B cell (primary cell): ENCODE results near the gene ACOX3.

ENCODE experiments used
- EZH2 ChIP-seq: IDR thresholded peaks from 2 replicates; pipeline ENCODE4 v1.6.1; 2012; ENCODE audit warnings: borderline replicate concordance, low read depth, mild to moderate bottlenecking, moderate library complexity, low read length; ENCODE audit not compliant: insufficient read depth, poor library complexity, severe bottlenecking
- TF ChIP-seq, protein P1 (sequence below): fragments of 200-600 bp; IDR thresholded peaks from one replicate; pipeline ENCODE4 v1.8.0; 2022; ENCODE audit warnings: antibody characterized with exemption, mild to moderate bottlenecking

- TF ChIP-seq, protein P1, sequence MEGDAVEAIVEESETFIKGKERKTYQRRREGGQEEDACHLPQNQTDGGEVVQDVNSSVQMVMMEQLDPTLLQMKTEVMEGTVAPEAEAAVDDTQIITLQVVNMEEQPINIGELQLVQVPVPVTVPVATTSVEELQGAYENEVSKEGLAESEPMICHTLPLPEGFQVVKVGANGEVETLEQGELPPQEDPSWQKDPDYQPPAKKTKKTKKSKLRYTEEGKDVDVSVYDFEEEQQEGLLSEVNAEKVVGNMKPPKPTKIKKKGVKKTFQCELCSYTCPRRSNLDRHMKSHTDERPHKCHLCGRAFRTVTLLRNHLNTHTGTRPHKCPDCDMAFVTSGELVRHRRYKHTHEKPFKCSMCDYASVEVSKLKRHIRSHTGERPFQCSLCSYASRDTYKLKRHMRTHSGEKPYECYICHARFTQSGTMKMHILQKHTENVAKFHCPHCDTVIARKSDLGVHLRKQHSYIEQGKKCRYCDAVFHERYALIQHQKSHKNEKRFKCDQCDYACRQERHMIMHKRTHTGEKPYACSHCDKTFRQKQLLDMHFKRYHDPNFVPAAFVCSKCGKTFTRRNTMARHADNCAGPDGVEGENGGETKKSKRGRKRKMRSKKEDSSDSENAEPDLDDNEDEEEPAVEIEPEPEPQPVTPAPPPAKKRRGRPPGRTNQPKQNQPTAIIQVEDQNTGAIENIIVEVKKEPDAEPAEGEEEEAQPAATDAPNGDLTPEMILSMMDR: no peak
- TF ChIP-seq EZH2: no peak
These were observed 64.0 kb downstream of the ACOX3 start for GRCh38 chr4:8376361-8377102.
